Measurements from ENCODE around the gene ARHGAP26. TPM values are rescaled to one million over a fixed set of nuclear protein-coding genes. Genes with fewer than 3 reads are reported as not detected.
"Not testable (repeated sequence)": the region's sequence is repeated elsewhere in the genome, so short reads cannot be mapped to it uniquely, and the experiment has no call there.

Gene ARHGAP26
- total RNA-seq, 1 donor from 2014 or later: 12.7 TPM

DNA sequence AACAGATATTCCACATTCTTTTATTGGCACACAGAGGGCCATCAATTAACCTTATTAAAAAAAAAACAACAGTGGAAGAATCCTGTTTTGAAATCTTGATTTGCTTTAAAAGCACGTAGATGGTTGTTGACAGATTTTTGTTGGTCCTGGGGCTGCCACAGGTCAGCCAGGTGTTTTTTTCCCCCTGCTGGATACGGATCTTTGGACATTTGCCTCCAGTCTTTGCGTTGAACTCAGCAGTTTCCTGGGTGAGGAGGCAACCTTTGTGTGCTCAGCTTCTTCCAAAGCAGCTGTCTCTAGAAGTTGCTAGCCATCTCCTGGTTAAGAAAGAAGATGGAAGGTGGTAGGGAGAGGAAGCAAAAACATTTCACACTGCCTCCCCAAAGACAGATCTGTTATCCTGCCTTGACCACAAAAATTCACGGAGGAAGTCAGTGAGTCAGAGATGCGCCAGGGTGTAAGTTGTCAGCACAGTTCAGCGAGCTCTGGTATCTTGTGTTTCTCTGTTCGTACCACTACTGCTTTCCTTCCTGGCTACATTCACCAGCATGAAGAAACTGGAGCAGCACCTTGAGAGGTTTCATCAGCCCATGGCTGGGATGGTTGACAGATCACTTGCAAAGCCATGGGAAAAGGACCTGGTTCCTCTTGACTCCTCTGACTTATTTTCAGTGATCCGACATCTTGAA lies 207.3 kb downstream of the ARHGAP26 start:
- Mint-ChIP-seq H3K27me3 (no peaks in the 10 kb centered on the region), H3K4me3 (peak overlapping the region; percentile 78), H3K27ac (peak overlapping the region; percentile 91), H3K4me1 (peaks cover 55% of the 10 kb centered on the region), H3K36me3 (ENCODE audit: low read depth) (peaks cover 7% of the 10 kb centered on the region), H3K9me3 (no peaks in the 10 kb centered on the region)
- peak; percentile 85 for DNase-seq
- intact Hi-C loops (cut with micrococcal nuclease): loop anchor here (1.0 to 5.0 kb wide), 2 partner anchors 25 to 50 kb away; no protein-coding TSS in a partner anchor

DNA sequence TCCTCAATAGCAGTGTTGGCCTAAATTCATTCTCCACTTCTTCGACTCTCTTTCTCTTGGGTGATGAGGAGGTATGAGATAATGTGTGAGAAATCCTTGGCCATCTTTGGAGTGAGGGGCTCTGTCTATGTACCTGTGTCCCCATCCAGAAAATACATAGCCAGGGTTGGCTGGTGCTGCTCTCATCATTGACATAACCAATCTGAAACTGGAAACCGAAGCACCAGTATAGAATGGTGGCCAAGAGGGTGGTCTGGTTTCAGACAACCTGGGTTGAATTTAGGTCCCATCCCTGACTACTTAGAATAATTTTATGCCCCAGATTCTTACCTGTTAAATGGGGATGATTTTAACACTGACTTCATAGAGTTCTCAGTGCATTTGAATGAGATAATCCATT lies 208.1 kb downstream of the ARHGAP26 start:
- Mint-ChIP-seq H3K27ac (peak overlapping the region; percentile 91), H3K4me3 (peak overlapping the region; percentile 78), H3K9me3 (no peaks in the 10 kb centered on the region), H3K36me3 (ENCODE audit: low read depth) (peaks cover 7% of the 10 kb centered on the region), H3K27me3 (no peaks in the 10 kb centered on the region), H3K4me1 (peaks cover 60% of the 10 kb centered on the region)
- intact Hi-C loops (cut with micrococcal nuclease): loop anchor here (5.0 kb wide), 1 partner anchor 51 kb away; no protein-coding TSS in a partner anchor
- DNase-seq: no peak

DNA sequence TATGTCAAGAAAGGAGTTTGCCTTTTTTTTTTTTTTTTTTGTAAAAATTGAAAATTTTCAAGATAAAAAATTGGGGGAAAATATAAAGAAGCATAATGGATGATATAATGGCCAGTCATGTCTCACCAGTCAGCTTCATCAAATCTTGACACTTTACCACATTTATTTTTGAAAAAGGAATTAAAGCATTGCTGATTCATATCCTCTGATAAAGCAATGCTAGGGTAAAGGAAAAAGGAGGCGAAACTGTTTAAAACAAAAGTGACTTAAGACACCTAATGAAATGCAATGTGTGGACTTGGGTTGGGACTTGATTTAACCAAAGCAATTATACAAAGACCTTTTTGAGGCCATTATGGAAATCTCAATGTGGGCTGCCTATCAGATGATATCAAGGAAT lies 208.5 kb downstream of the ARHGAP26 start:
- Mint-ChIP-seq H3K4me3 (no peak overlapping the region), H3K27me3 (no peaks in the 10 kb centered on the region), H3K4me1 (peaks cover 60% of the 10 kb centered on the region), H3K9me3 (no peaks in the 10 kb centered on the region), H3K27ac (no peak overlapping the region), H3K36me3 (ENCODE audit: low read depth) (peaks cover 7% of the 10 kb centered on the region)
- DNase-seq: no peak
- intact Hi-C loops (cut with micrococcal nuclease): loop anchor here (5.0 kb wide), 1 partner anchor 51 kb away; no protein-coding TSS in a partner anchor

DNA sequence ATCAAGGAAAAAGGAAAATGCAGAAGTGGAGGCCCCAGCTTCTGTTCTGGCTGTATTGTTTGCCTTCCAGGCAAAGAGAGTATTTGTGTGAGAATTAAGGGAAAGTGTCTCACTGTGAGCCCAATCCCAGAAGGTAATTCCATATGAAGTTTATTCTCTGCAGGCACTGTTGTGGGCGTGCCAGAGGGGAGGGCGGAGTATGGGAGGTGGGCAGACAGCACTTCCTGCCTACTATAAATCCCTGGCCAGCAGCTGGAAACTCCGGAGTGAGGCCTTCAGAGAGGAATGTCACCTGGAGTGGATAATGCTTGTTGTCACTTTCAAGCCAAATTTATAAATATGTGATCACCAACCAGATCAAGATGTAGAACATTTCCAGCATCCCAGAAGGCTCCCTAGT lies 209.5 kb downstream of the ARHGAP26 start:
- Mint-ChIP-seq H3K4me3 (no peak overlapping the region), H3K36me3 (ENCODE audit: low read depth) (peaks cover 7% of the 10 kb centered on the region), H3K27me3 (no peaks in the 10 kb centered on the region), H3K27ac (no peak overlapping the region), H3K9me3 (no peaks in the 10 kb centered on the region), H3K4me1 (peaks cover 65% of the 10 kb centered on the region)
- intact Hi-C loops (cut with micrococcal nuclease): loop anchor here (5.0 kb wide), 1 partner anchor 52 kb away; no protein-coding TSS in a partner anchor
- no peak for DNase-seq

DNA sequence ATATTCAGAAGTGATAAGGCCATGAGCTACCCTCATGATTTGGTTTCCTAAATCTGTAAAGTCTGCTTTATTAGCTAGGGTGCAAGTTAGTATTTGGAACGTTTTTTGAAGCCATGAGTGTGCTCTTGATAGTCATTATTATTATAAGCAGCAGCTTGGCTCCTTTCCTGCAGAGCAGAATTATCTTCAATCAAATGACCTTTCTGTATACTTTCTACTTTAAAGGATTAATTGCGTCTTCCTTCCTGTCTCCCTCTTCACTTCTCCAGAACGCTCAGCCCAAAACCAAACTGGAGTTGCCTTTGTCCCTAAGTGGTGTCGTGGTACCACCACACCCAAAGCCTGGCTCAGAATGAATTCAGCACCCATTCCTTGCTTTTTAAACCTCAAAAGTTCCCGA lies 211.3 kb downstream of the ARHGAP26 start:
- no peak for DNase-seq
- H3K9me3 Mint-ChIP-seq: no peaks in the 10 kb centered on the region
- H3K27ac Mint-ChIP-seq: no peak overlapping the region
- no peaks in the 10 kb centered on the region for H3K27me3 Mint-ChIP-seq
- intact Hi-C loops (cut with micrococcal nuclease): no loop called here
- H3K4me3 Mint-ChIP-seq: no peak overlapping the region
- peaks cover 9% of the 10 kb centered on the region for H3K36me3 Mint-ChIP-seq (ENCODE audit: low read depth)
- H3K4me1 Mint-ChIP-seq: peaks cover 63% of the 10 kb centered on the region

DNA sequence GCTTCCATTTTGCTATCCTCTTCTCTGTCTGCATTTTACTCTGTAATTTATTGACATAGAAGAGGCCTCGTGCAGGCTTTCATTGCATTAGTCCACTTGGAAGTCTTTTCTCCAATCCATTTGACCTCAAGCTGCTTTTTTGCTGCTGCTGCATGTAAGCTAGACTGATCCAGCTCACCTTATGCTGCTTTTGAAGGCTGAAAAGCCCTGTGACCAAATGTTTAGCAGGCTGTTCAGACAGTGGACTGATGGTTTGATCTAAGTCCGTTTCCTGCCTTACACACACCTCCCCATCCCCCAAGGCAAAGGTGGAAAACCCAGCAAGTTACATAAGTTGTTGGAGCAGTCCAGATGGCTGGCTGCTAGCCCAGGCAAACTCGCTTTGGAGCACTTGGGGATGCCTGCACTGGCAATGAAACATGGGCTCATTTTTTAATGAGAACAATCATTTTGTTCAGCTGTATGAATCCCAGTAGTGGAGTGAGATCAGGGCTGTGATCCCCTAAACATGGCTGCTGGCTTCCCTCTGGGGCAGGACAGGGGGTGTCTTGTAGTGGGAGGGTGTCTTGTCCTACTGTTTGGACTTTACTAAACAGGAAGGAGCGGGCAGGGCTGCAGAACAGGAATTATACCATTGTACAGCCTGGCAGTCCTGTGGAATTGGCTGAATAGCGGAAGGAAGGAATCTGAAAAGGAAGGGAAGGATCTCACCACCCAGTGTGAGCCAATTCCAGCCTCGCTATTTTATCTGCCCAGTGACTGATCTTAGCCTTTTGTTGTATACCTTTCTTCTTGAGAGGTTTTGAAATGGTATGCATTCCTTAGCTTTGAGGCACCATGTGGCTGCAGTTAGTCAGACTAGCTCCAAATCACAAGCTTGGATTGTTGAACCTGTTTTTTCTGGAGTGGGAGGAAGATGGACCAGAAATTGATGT lies 212.0 kb downstream of the ARHGAP26 start:
- Mint-ChIP-seq H3K4me1 (peaks cover 57% of the 10 kb centered on the region), H3K4me3 (no peak overlapping the region), H3K36me3 (ENCODE audit: low read depth) (peaks cover 14% of the 10 kb centered on the region), H3K27ac (no peak overlapping the region), H3K27me3 (no peaks in the 10 kb centered on the region), H3K9me3 (no peaks in the 10 kb centered on the region)
- DNase-seq: no peak
- intact Hi-C loops (cut with micrococcal nuclease): no loop called here

DNA sequence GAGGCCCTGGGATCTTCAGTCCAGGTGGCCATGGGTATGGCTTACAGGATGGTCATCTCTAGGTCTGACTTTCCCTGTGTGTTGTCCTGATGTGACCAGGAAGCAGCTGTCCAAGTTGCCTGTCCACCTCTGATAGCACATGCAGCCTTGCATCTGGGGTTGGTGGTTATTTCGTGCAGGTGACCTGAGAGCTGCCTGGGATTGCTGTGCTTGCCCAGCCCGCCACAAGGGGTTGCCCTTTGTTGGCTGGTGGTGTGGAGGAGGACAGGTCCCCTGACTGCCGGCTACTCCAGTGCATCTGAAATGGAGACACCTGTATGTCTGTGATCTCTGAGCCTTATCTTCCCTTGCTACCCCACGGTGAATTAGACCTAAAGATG lies 212.6 kb downstream of the ARHGAP26 start:
- Mint-ChIP-seq H3K4me3 (no peak overlapping the region), H3K27ac (no peak overlapping the region), H3K27me3 (no peaks in the 10 kb centered on the region), H3K4me1 (peaks cover 50% of the 10 kb centered on the region), H3K36me3 (ENCODE audit: low read depth) (peaks cover 11% of the 10 kb centered on the region), H3K9me3 (no peaks in the 10 kb centered on the region)
- no peak for DNase-seq
- intact Hi-C loops (cut with micrococcal nuclease): no loop called here

DNA sequence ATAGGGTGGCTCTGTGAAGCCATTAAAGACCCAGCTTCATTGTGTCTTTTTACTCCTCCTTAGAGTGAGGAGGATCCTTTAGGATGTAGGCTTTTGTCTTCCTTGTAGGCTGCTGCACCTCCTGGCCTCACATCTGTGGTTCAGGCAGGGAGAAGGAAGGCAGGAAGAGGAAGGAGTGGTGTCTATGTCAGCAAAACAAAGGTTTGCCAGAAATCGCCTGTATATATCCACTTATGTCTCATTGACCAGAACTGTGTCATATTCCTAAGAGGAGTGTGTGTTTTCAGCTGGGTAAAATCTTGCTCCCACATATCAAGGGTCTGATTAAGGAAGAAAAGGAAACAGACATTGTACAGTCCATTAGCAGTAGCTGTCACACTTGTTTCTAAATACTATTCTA lies 213.8 kb downstream of the ARHGAP26 start:
- H3K36me3 Mint-ChIP-seq (ENCODE audit: low read depth): peaks cover 18% of the 10 kb centered on the region
- H3K4me3 Mint-ChIP-seq: no peak overlapping the region
- DNase-seq: no peak
- H3K9me3 Mint-ChIP-seq: peaks cover 6% of the 10 kb centered on the region
- intact Hi-C loops (cut with micrococcal nuclease): no loop called here
- H3K27ac Mint-ChIP-seq: peak overlapping the region; percentile 17
- H3K27me3 Mint-ChIP-seq: no peaks in the 10 kb centered on the region
- H3K4me1 Mint-ChIP-seq: peaks cover 46% of the 10 kb centered on the region

DNA sequence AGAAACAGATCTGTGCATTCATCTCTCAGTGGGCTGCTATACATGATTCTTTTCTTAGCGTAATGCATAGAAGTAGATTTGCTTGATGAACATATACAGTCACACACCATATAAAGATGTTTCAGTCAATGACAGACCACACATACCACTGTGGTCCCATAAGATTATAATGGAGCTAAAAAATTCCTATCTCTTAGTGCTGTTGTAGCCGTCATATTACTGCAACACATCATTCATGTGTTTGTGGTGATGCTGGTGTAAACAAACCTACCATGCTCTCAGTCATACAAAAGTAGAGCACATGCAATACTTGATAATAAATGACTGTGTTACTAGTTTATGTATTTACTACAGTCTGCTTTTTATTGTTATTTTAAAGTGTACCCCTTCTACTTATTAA lies 214.3 kb downstream of the ARHGAP26 start:
- Mint-ChIP-seq H3K27me3 (no peaks in the 10 kb centered on the region), H3K36me3 (ENCODE audit: low read depth) (peaks cover 18% of the 10 kb centered on the region), H3K4me1 (peaks cover 43% of the 10 kb centered on the region), H3K9me3 (peaks cover 6% of the 10 kb centered on the region), H3K4me3 (no peak overlapping the region), H3K27ac (no peak overlapping the region)
- intact Hi-C loops (cut with micrococcal nuclease): no loop called here
- DNase-seq: no peak

DNA sequence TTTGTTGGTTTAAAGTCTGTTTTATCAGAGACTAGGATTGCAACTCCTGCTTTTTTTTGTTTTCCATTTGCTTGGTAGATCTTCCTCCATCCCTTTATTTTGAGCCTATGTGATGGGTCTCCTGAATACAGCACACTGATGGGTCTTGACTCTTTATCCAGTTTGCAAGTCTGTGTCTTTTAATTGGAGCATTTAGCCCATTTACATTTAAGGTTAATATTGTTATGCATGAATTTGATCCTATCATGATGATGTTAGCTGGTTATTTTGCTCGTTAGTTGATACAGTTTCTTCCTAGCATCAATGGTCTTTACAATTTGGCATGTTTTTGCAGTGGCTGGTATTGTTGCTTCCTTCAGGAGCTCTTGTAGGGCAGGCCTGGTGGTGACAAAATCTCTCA lies 219.1 kb downstream of the ARHGAP26 start:
- peaks cover 27% of the 10 kb centered on the region for H3K36me3 Mint-ChIP-seq (ENCODE audit: low read depth)
- DNase-seq; H3K27me3 Mint-ChIP-seq; intact Hi-C loops (cut with micrococcal nuclease); H3K27ac Mint-ChIP-seq; H3K4me3 Mint-ChIP-seq: not testable (repeated sequence)
- peaks cover 14% of the 10 kb centered on the region for H3K4me1 Mint-ChIP-seq
- peaks cover 20% of the 10 kb centered on the region for H3K9me3 Mint-ChIP-seq

DNA sequence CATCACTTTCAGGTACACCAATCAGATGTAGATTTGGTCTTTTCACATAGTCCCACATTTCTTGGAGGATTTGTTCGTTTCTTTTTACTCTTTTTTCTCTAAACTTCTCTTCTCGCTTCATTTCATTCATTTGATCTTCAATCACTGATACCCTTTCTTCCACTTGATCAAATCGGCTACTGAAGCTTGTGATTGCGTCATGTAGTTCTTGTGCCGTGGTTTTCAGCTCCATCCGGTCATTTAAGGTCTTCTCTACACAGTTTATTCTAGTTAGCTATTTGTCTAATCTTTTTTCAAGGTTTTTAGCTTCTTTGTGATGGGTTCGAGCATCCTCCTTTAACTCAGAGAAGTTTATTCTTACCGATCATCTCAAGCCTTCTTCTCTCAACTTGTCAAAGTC lies 219.9 kb downstream of the ARHGAP26 start:
- Mint-ChIP-seq H3K9me3 (peaks cover 23% of the 10 kb centered on the region), H3K36me3 (ENCODE audit: low read depth) (peaks cover 29% of the 10 kb centered on the region), H3K4me1 (peaks cover 11% of the 10 kb centered on the region)
- intact Hi-C loops (cut with micrococcal nuclease); H3K4me3 Mint-ChIP-seq; H3K27ac Mint-ChIP-seq; H3K27me3 Mint-ChIP-seq; DNase-seq: not testable (repeated sequence)

DNA sequence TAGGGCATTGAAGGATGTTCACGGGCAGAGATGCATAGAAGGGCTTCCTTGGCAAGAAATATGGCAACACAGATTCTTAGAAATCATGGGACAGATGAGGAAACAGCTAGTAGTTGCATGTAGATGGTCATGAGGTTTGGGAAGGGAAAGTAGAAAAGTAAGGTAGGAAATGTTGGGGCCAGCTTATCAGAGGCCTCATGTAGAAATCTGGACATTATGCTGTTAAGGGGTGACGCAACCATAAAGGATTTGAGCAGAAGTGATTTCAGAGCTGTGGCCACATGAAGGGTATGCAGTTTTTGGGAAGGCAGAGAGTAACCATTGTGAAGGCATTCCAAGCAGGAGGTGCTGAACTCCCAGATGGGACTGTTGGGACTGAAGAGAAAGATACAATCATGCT lies 224.0 kb downstream of the ARHGAP26 start:
- H3K36me3 Mint-ChIP-seq (ENCODE audit: low read depth): peaks cover 26% of the 10 kb centered on the region
- no peak overlapping the region for H3K27ac Mint-ChIP-seq
- no peak for DNase-seq
- no peaks in the 10 kb centered on the region for H3K27me3 Mint-ChIP-seq
- intact Hi-C loops (cut with micrococcal nuclease): no loop called here
- no peak overlapping the region for H3K4me3 Mint-ChIP-seq
- peaks cover 17% of the 10 kb centered on the region for H3K9me3 Mint-ChIP-seq
- peaks cover 25% of the 10 kb centered on the region for H3K4me1 Mint-ChIP-seq

DNA sequence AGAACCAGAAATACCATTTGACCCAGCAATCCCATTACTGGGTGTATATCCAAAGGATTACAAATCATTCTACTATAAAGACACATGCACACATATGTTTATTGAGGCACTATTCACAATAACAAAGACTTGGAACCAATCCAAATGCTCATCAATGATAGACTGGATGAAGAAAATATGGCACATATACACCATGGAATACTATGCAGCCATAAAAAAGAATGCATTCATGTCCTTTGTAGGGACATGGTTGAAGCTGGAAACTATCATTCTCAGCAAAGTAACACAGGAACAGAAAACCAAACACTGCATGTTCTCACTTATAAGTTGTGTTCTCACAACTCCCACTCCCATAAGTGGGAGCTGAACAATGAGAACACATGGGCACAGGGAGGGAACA lies 225.4 kb downstream of the ARHGAP26 start:
- intact Hi-C loops (cut with micrococcal nuclease); H3K27ac Mint-ChIP-seq; H3K4me3 Mint-ChIP-seq; DNase-seq; H3K27me3 Mint-ChIP-seq: not testable (repeated sequence)
- H3K36me3 Mint-ChIP-seq (ENCODE audit: low read depth): peaks cover 20% of the 10 kb centered on the region
- peaks cover 10% of the 10 kb centered on the region for H3K9me3 Mint-ChIP-seq
- peaks cover 24% of the 10 kb centered on the region for H3K4me1 Mint-ChIP-seq

DNA sequence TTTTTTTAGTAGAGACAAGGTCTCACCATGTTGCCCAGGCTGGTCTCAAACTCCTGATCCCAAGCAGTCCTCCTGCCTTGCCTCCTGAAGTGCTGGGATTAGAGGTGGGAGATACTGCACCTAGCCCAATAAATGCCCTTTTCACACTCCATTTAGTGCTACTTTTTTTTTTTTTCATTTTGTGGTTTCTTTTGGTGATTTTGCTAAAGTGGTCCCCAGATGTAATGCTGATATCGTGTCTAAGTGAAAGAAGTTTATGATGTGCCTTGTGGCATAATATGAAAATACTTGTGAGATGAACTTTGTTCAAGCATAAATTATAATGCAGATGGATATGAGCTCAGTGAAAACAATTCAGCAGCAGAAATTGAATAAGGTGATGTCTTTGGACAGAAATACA lies 227.4 kb downstream of the ARHGAP26 start:
- H3K27me3 Mint-ChIP-seq: no peaks in the 10 kb centered on the region
- no peak overlapping the region for H3K27ac Mint-ChIP-seq
- H3K4me1 Mint-ChIP-seq: peaks cover 40% of the 10 kb centered on the region
- intact Hi-C loops (cut with micrococcal nuclease): no loop called here
- no peak for DNase-seq
- H3K36me3 Mint-ChIP-seq (ENCODE audit: low read depth): peaks cover 24% of the 10 kb centered on the region
- H3K4me3 Mint-ChIP-seq: no peak overlapping the region
- H3K9me3 Mint-ChIP-seq: peaks cover 7% of the 10 kb centered on the region

All from activated CD4-positive, alpha-beta T cell treated with anti-CD3 and anti-CD28 coated beads, Interleukin-2, amount 10 ng/mL, durations not matched to agents 24 days and 14 days (primary cell).